ENCODE results near the gene BBS9. TPM values are rescaled to one million over a fixed set of nuclear protein-coding genes. Genes with fewer than 3 reads are reported as not detected.
A peak's percentile ranks its signal among the peaks of the same experiment; 100 is the strongest.

Gene BBS9
- total and polyA plus RNA-seq, 2 donors from 2014 or later: 9.0 to 23.4 TPM

GRCh38 chr7:33457039-33457438 is 327.7 kb downstream of the BBS9 start:
- Histone ChIP-seq H3K4me3 (ENCODE audit: low read length in 3 of 3) (no peak overlapping the region), H3K4me1 (ENCODE audit: control insufficient read depth in 2 of 3, insufficient read depth in 2 of 3, low read depth in 1 of 3, low read length in 3 of 3) (no peaks in the 10 kb centered on the region), H3K27ac (ENCODE audit: low read depth in 2 of 2, low read length in 2 of 2) (no peak overlapping the region), H3K9ac (ENCODE audit: low read length in 3 of 3) (no peak overlapping the region), H3K36me3 (ENCODE audit: control insufficient read depth in 2 of 3, insufficient read depth in 3 of 3, low read length in 3 of 3) (no peaks in the 10 kb centered on the region), H3K9me3 (ENCODE audit: control insufficient read depth in 2 of 3, insufficient read depth in 1 of 3, low read length in 3 of 3) (no peaks in the 10 kb centered on the region), H3K27me3 (ENCODE audit: control insufficient read depth, insufficient read depth, low read length) (no peaks in the 10 kb centered on the region)
- DNase-seq (peak in 1 of 5 donors; percentile 12), FAIRE-seq (no peak)
- TF ChIP-seq CTCF (IDR thresholded peaks at IDR 0.05; ENCODE audit: borderline replicate concordance, extremely low read depth, insufficient read depth): no peak
- intact Hi-C loops (cut with DNase I): no loop called here

- no peaks in the 10 kb centered on the region for H3K36me3 ChIP-seq (ENCODE audit: control insufficient read depth in 2 of 3, insufficient read depth in 3 of 3, low read length in 3 of 3)
- no peak for TF ChIP-seq CTCF (IDR thresholded peaks at IDR 0.05; ENCODE audit: borderline replicate concordance, extremely low read depth, insufficient read depth)
- intact Hi-C loops (cut with DNase I): no loop called here
- no peaks in the 10 kb centered on the region for H3K4me1 ChIP-seq (ENCODE audit: control insufficient read depth in 2 of 3, insufficient read depth in 2 of 3, low read depth in 1 of 3, low read length in 3 of 3)
- H3K27ac ChIP-seq (ENCODE audit: low read depth in 2 of 2, low read length in 2 of 2): no peak overlapping the region
- no peaks in the 10 kb centered on the region for H3K27me3 ChIP-seq (ENCODE audit: control insufficient read depth, insufficient read depth, low read length)
- FAIRE-seq (no peak), DNase-seq (peak in 1 of 5 donors; percentile 4)
- no peak overlapping the region for H3K9ac ChIP-seq (ENCODE audit: low read length in 3 of 3)
- no peaks in the 10 kb centered on the region for H3K9me3 ChIP-seq (ENCODE audit: control insufficient read depth in 2 of 3, insufficient read depth in 1 of 3, low read length in 3 of 3)
- H3K4me3 ChIP-seq (ENCODE audit: low read length in 3 of 3): no peak overlapping the region
Measured at GRCh38 chr7:33458581-33458980, 329.2 kb downstream of the BBS9 start.

GRCh38 chr7:33459340-33459751 is 330.0 kb downstream of the BBS9 start:
- intact Hi-C loops (cut with DNase I): no loop called here
- FAIRE-seq: no peak
- peak in 4 of 5 donors; percentile 21 to 75 (median 54) for DNase-seq
- Histone ChIP-seq H3K9ac (ENCODE audit: low read length in 3 of 3) (no peak overlapping the region), H3K4me1 (ENCODE audit: control insufficient read depth in 2 of 3, insufficient read depth in 2 of 3, low read depth in 1 of 3, low read length in 3 of 3) (no peaks in the 10 kb centered on the region), H3K9me3 (ENCODE audit: control insufficient read depth in 2 of 3, insufficient read depth in 1 of 3, low read length in 3 of 3) (no peaks in the 10 kb centered on the region), H3K4me3 (ENCODE audit: low read length in 3 of 3) (no peak overlapping the region), H3K36me3 (ENCODE audit: control insufficient read depth in 2 of 3, insufficient read depth in 3 of 3, low read length in 3 of 3) (no peaks in the 10 kb centered on the region), H3K27me3 (ENCODE audit: control insufficient read depth, insufficient read depth, low read length) (no peaks in the 10 kb centered on the region), H3K27ac (ENCODE audit: low read depth in 2 of 2, low read length in 2 of 2) (no peak overlapping the region)
- peak; percentile 27 for TF ChIP-seq CTCF (IDR thresholded peaks at IDR 0.05; ENCODE audit: borderline replicate concordance, extremely low read depth, insufficient read depth)

GRCh38 chr7:33463131-33463530 is 333.8 kb downstream of the BBS9 start:
- DNase-seq (no peak), FAIRE-seq (no peak)
- no peak overlapping the region for H3K9ac ChIP-seq (ENCODE audit: low read length in 3 of 3)
- H3K4me1 ChIP-seq (ENCODE audit: control insufficient read depth in 2 of 3, insufficient read depth in 2 of 3, low read depth in 1 of 3, low read length in 3 of 3): no peaks in the 10 kb centered on the region
- H3K27me3 ChIP-seq (ENCODE audit: control insufficient read depth, insufficient read depth, low read length): no peaks in the 10 kb centered on the region
- H3K4me3 ChIP-seq (ENCODE audit: low read length in 3 of 3): no peak overlapping the region
- H3K27ac ChIP-seq (ENCODE audit: low read depth in 2 of 2, low read length in 2 of 2): no peak overlapping the region
- H3K9me3 ChIP-seq (ENCODE audit: control insufficient read depth in 2 of 3, insufficient read depth in 1 of 3, low read length in 3 of 3): no peaks in the 10 kb centered on the region
- no peak for TF ChIP-seq CTCF (IDR thresholded peaks at IDR 0.05; ENCODE audit: borderline replicate concordance, extremely low read depth, insufficient read depth)
- intact Hi-C loops (cut with DNase I): no loop called here
- no peaks in the 10 kb centered on the region for H3K36me3 ChIP-seq (ENCODE audit: control insufficient read depth in 2 of 3, insufficient read depth in 3 of 3, low read length in 3 of 3)

Data from kidney (tissue), 14 donors.